Transverse colon (tissue), 4 donors: Measurements from ENCODE around the gene GPR152.

Experiments used
- CTCF ChIP-seq, 5 experiments: fragments of 200-600 bp in 3 of 5; fragments of 450-650 bp in 2 of 5; sonication (generic) in 3 of 5; IDR thresholded peaks; 1 replicate in 2 of 5; 2 replicates in 3 of 5; pipeline ENCODE4 v1.5.1; 2016 to 2017; ENCODE audit warnings: antibody characterized with exemption in 5 of 5, inconsistent platforms in 3 of 5, mild to moderate bottlenecking in 2 of 5, moderate library complexity in 1 of 5
- EP300 ChIP-seq: sonication (generic); formaldehyde crosslinking; IDR thresholded peaks from one replicate; pipeline ENCODE4 v1.6.1; 2017; ENCODE audit warnings: antibody characterized with exemption, low read depth
- POLR2A ChIP-seq: fragments of 450-650 bp; IDR thresholded peaks from one replicate; pipeline ENCODE4 v1.6.1; 2016; ENCODE audit warnings: antibody characterized with exemption, mild to moderate bottlenecking, moderate library complexity
- POLR2AphosphoS5 ChIP-seq, 3 donors: sonication (generic); formaldehyde crosslinking; IDR thresholded peaks; one replicate each; pipeline ENCODE4 v1.6.1; 2016; ENCODE audit warnings: antibody characterized with exemption in 3 of 3

DNA sequence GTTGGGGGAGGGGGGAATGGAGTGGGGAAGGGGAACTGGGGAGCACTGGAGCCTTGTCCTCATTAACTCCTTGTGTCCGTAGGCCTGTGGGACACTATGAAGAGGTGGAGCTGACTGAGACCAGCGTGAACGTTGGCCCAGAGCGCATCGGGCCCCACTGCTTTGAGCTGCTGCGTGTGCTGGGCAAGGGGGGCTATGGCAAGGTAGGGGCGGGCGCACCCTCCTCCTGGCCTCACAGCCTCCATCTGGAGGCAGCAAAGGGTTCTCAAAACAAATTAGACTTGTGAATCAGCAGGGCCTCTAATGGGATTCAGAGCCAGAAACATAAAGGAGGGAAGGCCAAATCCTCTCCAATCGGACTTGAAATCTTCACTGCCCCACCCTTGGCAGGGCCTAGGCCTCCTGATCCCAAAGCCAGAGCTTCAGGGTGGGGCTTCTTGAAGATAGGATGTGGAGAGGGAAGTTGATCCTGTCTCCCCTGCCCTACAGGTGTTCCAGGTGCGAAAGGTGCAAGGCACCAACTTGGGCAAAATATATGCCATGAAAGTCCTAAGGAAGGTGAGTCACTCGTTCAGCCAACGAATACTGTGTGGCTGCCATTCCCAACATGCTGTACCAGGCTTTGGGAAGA is 23.4 kb downstream of the GPR152 start:
- TF ChIP-seq CTCF (IDR thresholded peaks at IDR 0.05) (no peak), EP300 (no peak), POLR2AphosphoS5 (IDR thresholded peaks at IDR 0.05) (no peak), POLR2A (no peak)
